A549 (cell line): Measurements from ENCODE around the gene ZCWPW1. TPM values are rescaled to one million over a fixed set of nuclear protein-coding genes. Genes with fewer than 3 reads are reported as not detected.

ENCODE experiments used
- BCL3 ChIP-seq: fragments of >200 bp; sonication (Bioruptor Twin); formaldehyde crosslinking; IDR thresholded peaks from 3 replicates; pipeline ENCODE4 v1.6.1; 2016
- BHLHE40 ChIP-seq: IDR thresholded peaks from 2 replicates; pipeline ENCODE4 v1.6.1; 2012; ENCODE audit warnings: low read depth, low read length, inconsistent platforms
- CBX2 ChIP-seq: fragments of 200-600 bp; sonication (generic); IDR thresholded peaks from 2 replicates; pipeline ENCODE4 v1.6.1; 2016; ENCODE audit warnings: low read depth, mild to moderate bottlenecking, borderline replicate concordance
- CBX8 ChIP-seq: fragments of 200-600 bp; sonication (generic); IDR thresholded peaks from 2 replicates; pipeline ENCODE4 v1.6.1; 2016
- CEBPB ChIP-seq, 2 experiments: fragments of >200 bp in 1 of 2; sonication (Bioruptor Twin) in 1 of 2; formaldehyde crosslinking in 1 of 2; IDR thresholded peaks; 2 replicates each; pipeline ENCODE4 v1.6.1; 2012 to 2016
- CHD4 ChIP-seq: fragments of 200-600 bp; sonication (generic); IDR thresholded peaks from 2 replicates; pipeline ENCODE4 v1.6.1; 2016; ENCODE audit warnings: antibody characterized with exemption, mild to moderate bottlenecking, borderline replicate concordance
- E2F6 ChIP-seq: IDR thresholded peaks from 2 replicates; pipeline ENCODE4 v1.6.1; 2012; ENCODE audit warnings: low read depth, borderline replicate concordance
- EHF ChIP-seq: fragments of 250-450 bp; sonication (Bioruptor Pico); IDR thresholded peaks from 2 replicates; pipeline ENCODE4 v1.5.0; 2020; ENCODE audit warnings: mild to moderate bottlenecking
- GATA3 ChIP-seq: IDR thresholded peaks from 2 replicates; pipeline ENCODE4 v1.6.1; 2012; ENCODE audit warnings: borderline replicate concordance
- HDAC2 ChIP-seq: fragments of 200-600 bp; sonication (generic); IDR thresholded peaks from 2 replicates; pipeline ENCODE4 v1.6.1; 2016
- HES2 ChIP-seq: fragments of >200 bp; sonication (Bioruptor Twin); formaldehyde crosslinking; IDR thresholded peaks from 2 replicates; pipeline ENCODE4 v1.6.1; 2016
- JUN ChIP-seq, 2 experiments: fragments of >200 bp; sonication (Bioruptor Twin); formaldehyde crosslinking; IDR thresholded peaks; 2 replicates in 1 of 2; 3 replicates in 1 of 2; pipeline ENCODE4 v1.6.1; 2016 to 2017
- JUNB ChIP-seq: fragments of >200 bp; sonication (Bioruptor Twin); formaldehyde crosslinking; IDR thresholded peaks from 2 replicates; pipeline ENCODE4 v1.6.1; 2016
- KDM1A ChIP-seq: fragments of 200-600 bp; sonication (generic); IDR thresholded peaks from 2 replicates; pipeline ENCODE4 v1.6.1; 2016; ENCODE audit warnings: low read depth, mild to moderate bottlenecking
- MAFK ChIP-seq: fragments of 450-650 bp; IDR thresholded peaks from 2 replicates; pipeline ENCODE4 v1.6.1; 2014; ENCODE audit not compliant: partially characterized antibody
- MYC ChIP-seq: IDR thresholded peaks from 2 replicates; pipeline ENCODE4 v1.6.1; 2012; ENCODE audit warnings: mild to moderate bottlenecking, inconsistent platforms, low read length, improper control_type of control experiment, borderline replicate concordance
- NFE2L2 ChIP-seq: fragments of 150-350 bp; conservative IDR thresholded peaks from 2 replicates; pipeline ENCODE4 v1.6.1; 2014; ENCODE audit warnings: low read length
- POLR2A ChIP-seq: IDR thresholded peaks from 2 replicates; pipeline ENCODE4 v1.6.1; 2012; ENCODE audit warnings: mild to moderate bottlenecking, low read length
- RCOR1 ChIP-seq: fragments of 150-350 bp; IDR thresholded peaks from 2 replicates; pipeline ENCODE4 v1.6.1; 2014; ENCODE audit warnings: antibody characterized with exemption, low read length, low read depth
- RNF2 ChIP-seq: fragments of 200-600 bp; sonication (generic); IDR thresholded peaks from 2 replicates; pipeline ENCODE4 v1.6.1; 2016; ENCODE audit warnings: low read depth, mild to moderate bottlenecking, antibody characterized with exemption, moderate library complexity, borderline replicate concordance
- SREBF2 ChIP-seq: fragments of 450-650 bp; IDR thresholded peaks from 2 replicates; pipeline ENCODE4 v1.6.1; 2014; ENCODE audit warnings: mild to moderate bottlenecking, moderate library complexity
- TP53 ChIP-seq: fragments of 250-450 bp; sonication (Bioruptor Pico); IDR thresholded peaks from 2 replicates; pipeline ENCODE4 v1.5.0; 2021; ENCODE audit warnings: mild to moderate bottlenecking, moderate library complexity
- USF2 ChIP-seq: fragments of 450-650 bp; IDR thresholded peaks from 2 replicates; pipeline ENCODE4 v1.6.1; 2014; ENCODE audit warnings: antibody characterized with exemption
- ZC3H11A ChIP-seq: fragments of 450-650 bp; IDR thresholded peaks from 2 replicates; pipeline ENCODE4 v1.6.1; 2014; ENCODE audit warnings: antibody characterized with exemption, mild to moderate bottlenecking
- ZNF302 ChIP-seq: fragments of 250-450 bp; sonication (Bioruptor Pico); IDR thresholded peaks from 2 replicates; pipeline ENCODE4 v1.9.0; 2021; ENCODE audit warnings: inconsistent platforms, mild to moderate bottlenecking, moderate library complexity
- polyA plus RNA-seq, 4 experiments: library from polyadenylated mRNA; depleted of rRNA in 3 of 4; stranded (reverse); fragments of >200 nt; fragmentation: RNase III in 1 of 4; extraction: RNeasy Plus Mini Kit Qiagen cat#74134 plus additional on column Dnase treatment in 1 of 4; gene quantifications; 2 replicates in 3 of 4; 3 replicates in 1 of 4; pipeline ENCODE4 v1.2.3, GENCODE V29; 2011 to 2017
- TF ChIP-seq, protein P1 (sequence below): fragments of 150-350 bp; IDR thresholded peaks from 2 replicates; pipeline ENCODE4 v1.6.1; 2014; ENCODE audit warnings: low read depth, mild to moderate bottlenecking, low read length
- TF ChIP-seq, protein P2 (sequence below): IDR thresholded peaks from 2 replicates; pipeline ENCODE4 v1.6.1; 2012
- TF ChIP-seq, protein P3 (sequence below): fragments of 250-450 bp; sonication (Bioruptor Pico); IDR thresholded peaks from 2 replicates; pipeline ENCODE4 v1.5.0; 2020; ENCODE audit warnings: low read depth, mild to moderate bottlenecking, moderate library complexity

ZCWPW1 gene
- polyA plus RNA-seq, 2 of the 4 experiments (the other 2 are of a cell fraction), result 2.0 to 4.2 TPM

- TF ChIP-seq ZC3H11A (no peak), RCOR1 (no peak), KDM1A (no peak), GATA3 (no peak), BCL3 (no peak), RNF2 (no peak), HES2 (no peak), TP53 (no peak; the same call in 1 of the 2 replicates), E2F6 (0 out of 2 replicates have a peak, but pooled peaks have one; percentile 42), EHF (CRISPR knock-in tag) (peak; percentile 16; the same call in 1 of the 2 replicates), BHLHE40 (no peak), HDAC2 (no peak), POLR2A (peak; percentile 36; the same call in 1 of the 2 replicates), JUNB (no peak), NFE2L2 (no peak), CEBPB (IDR thresholded peaks at IDR 0.05) (no peak), CBX2 (no peak), MYC (no peak), SREBF2 (no peak), JUN (IDR thresholded peaks at IDR 0.05) (peak in 1 of 2 experiments; percentile 12; a peak in 1 of 5 replicates), CHD4 (no peak), MAFK (no peak), CBX8 (no peak), ZNF302 (CRISPR knock-in tag) (no peak), USF2 (no peak)
- TF ChIP-seq, protein P1, sequence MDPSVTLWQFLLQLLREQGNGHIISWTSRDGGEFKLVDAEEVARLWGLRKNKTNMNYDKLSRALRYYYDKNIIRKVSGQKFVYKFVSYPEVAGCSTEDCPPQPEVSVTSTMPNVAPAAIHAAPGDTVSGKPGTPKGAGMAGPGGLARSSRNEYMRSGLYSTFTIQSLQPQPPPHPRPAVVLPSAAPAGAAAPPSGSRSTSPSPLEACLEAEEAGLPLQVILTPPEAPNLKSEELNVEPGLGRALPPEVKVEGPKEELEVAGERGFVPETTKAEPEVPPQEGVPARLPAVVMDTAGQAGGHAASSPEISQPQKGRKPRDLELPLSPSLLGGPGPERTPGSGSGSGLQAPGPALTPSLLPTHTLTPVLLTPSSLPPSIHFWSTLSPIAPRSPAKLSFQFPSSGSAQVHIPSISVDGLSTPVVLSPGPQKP, result no peak
- TF ChIP-seq, protein P2, sequence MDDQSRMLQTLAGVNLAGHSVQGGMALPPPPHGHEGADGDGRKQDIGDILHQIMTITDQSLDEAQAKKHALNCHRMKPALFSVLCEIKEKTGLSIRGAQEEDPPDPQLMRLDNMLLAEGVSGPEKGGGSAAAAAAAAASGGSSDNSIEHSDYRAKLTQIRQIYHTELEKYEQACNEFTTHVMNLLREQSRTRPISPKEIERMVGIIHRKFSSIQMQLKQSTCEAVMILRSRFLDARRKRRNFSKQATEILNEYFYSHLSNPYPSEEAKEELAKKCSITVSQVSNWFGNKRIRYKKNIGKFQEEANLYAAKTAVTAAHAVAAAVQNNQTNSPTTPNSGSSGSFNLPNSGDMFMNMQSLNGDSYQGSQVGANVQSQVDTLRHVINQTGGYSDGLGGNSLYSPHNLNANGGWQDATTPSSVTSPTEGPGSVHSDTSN, result no peak; the same call in 1 of the 2 replicates
- TF ChIP-seq, protein P3, sequence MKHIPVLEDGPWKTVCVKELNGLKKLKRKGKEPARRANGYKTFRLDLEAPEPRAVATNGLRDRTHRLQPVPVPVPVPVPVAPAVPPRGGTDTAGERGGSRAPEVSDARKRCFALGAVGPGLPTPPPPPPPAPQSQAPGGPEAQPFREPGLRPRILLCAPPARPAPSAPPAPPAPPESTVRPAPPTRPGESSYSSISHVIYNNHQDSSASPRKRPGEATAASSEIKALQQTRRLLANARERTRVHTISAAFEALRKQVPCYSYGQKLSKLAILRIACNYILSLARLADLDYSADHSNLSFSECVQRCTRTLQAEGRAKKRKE (CRISPR knock-in tag), result no peak
These were observed 1.4 kb upstream of the ZCWPW1 start, which contains the start of gene MEPCE (continued) for GRCh38 chr7:100429637-100430492.
